HepG2 (cell line): ENCODE results near the gene PKP4. TPM values are rescaled to one million over a fixed set of nuclear protein-coding genes. Genes with fewer than 3 reads are reported as not detected.
A peak's percentile ranks its signal among the peaks of the same experiment; 100 is the strongest.

Source experiments
- ATAC-seq: fragments of 200-7000 bp; cut with Tn5 transposase; 3 replicates; pipeline ENCODE4 v1.9.1; 2020; ENCODE audit warnings: mild to moderate bottlenecking, moderate library complexity
- BruUV-seq: library from RNA; stranded (reverse); fragments of 400-500 nt; replicated peaks from 2 replicates; lab custom pipeline; 2021; lab: Mats Ljungman, UMichigan
- CTCF ChIA-PET: fragments of 300-600 bp; formaldehyde crosslinking; extraction: SDS; loops from one replicate; lab custom pipeline; 2021; ENCODE audit warnings: low total read pairs, inconsistent platforms, low intra/inter-chr PET ratio; lab: Yijun Ruan, JAX
- POLR2A ChIA-PET: fragments of 350-600 bp; sonication (Branson Sonifier 250); formaldehyde crosslinking; loops from one replicate; lab custom pipeline; 2020; ENCODE audit warnings: antibody characterized with exemption, inconsistent platforms; lab: Yijun Ruan, JAX
- DNase-seq: peaks from one replicate; pipeline ENCODE4 v3.0.0-alpha.2; 2015; ENCODE audit warnings: low spot score
- FAIRE-seq: peaks from 3 replicates; lab custom pipeline; 2011; peaks lifted over from hg19 to GRCh38; lab: Jason Lieb, UNC
- H2AFZ ChIP-seq: one replicate; pipeline ENCODE4 v1.6.1; 2011; ENCODE audit warnings: low read length, inconsistent platforms
- H3K27ac ChIP-seq: fragments of 300-600 bp; 3 replicates; pipeline ENCODE4 v1.8.0; 2011; ENCODE audit warnings: mixed run types, mild to moderate bottlenecking, mixed read lengths, low read length, inconsistent platforms; ENCODE audit not compliant: insufficient read depth; ENCODE audit errors: extremely low read length
- H3K27me3 ChIP-seq, 2 experiments: fragments of 200-600 bp in 1 of 2; 2 replicates in 1 of 2; 3 replicates in 1 of 2; pipeline versions ENCODE4 v1.6.0 to v1.8.0; 2011; ENCODE audit warnings: low read length in 2 of 2, mild to moderate bottlenecking in 2 of 2, moderate library complexity in 2 of 2, inconsistent platforms in 1 of 2; ENCODE audit not compliant: insufficient read depth in 2 of 2, control insufficient read depth in 1 of 2
- H3K36me3 ChIP-seq, 2 experiments: fragments of 200-600 bp in 1 of 2; replicated peaks in 1 of 2; 2 replicates in 1 of 2; 3 replicates in 1 of 2; pipeline versions ENCODE4 v1.5.1 to v1.8.0; 2011; ENCODE audit warnings: low read length in 2 of 2, inconsistent platforms in 1 of 2; ENCODE audit not compliant: insufficient read depth in 2 of 2, control insufficient read depth in 1 of 2
- H3K4me1 ChIP-seq: 2 replicates; pipeline ENCODE4 v1.5.1; 2012; ENCODE audit warnings: low read length, inconsistent platforms; ENCODE audit not compliant: insufficient read depth
- H3K4me2 ChIP-seq: 2 replicates; pipeline ENCODE4 v1.6.0; 2011; ENCODE audit warnings: low read depth, low read length, inconsistent platforms
- H3K4me3 ChIP-seq, 3 experiments: fragments of 200-600 bp in 1 of 3; sonication (generic), shearing (Covaris generic) in 1 of 3; replicated peaks in 1 of 3; 2 replicates each; pipeline ENCODE4 v1.5.1; 2011 to 2016; ENCODE audit warnings: low read length in 3 of 3, inconsistent platforms in 2 of 3, low read depth in 2 of 3, mild to moderate bottlenecking in 2 of 3, control low read depth in 1 of 3, mixed read lengths in 1 of 3; ENCODE audit not compliant: insufficient read depth in 1 of 3
- H3K79me2 ChIP-seq: one replicate; pipeline ENCODE4 v1.6.1; 2011; ENCODE audit warnings: low read length, inconsistent platforms; ENCODE audit not compliant: insufficient read depth
- H3K9ac ChIP-seq: 2 replicates; pipeline ENCODE4 v1.6.0; 2011; ENCODE audit warnings: mild to moderate bottlenecking, low read depth, low read length, inconsistent platforms; ENCODE audit not compliant: insufficient read depth
- H3K9me3 ChIP-seq: 2 replicates; pipeline ENCODE4 v1.5.1; 2012; ENCODE audit warnings: mild to moderate bottlenecking, low read length
- H4K20me1 ChIP-seq: 2 replicates; pipeline ENCODE4 v1.6.0; 2011; ENCODE audit warnings: inconsistent platforms, mild to moderate bottlenecking, low read length, moderate library complexity; ENCODE audit not compliant: insufficient read depth
- BCL6 ChIP-seq: IDR thresholded peaks from 2 replicates; pipeline ENCODE4 v1.6.1; 2016; ENCODE audit warnings: missing genetic modification reagents, missing compliant biosample characterization
- CEBPB ChIP-seq: IDR thresholded peaks from 2 replicates; pipeline ENCODE4 v1.6.1; 2011; ENCODE audit warnings: low read depth, low read length, improper control_type of control experiment, borderline replicate concordance
- CEBPG ChIP-seq: IDR thresholded peaks from 2 replicates; pipeline ENCODE4 v1.6.1; 2016
- ELK4 ChIP-seq: sonication (generic); formaldehyde crosslinking; IDR thresholded peaks from 2 replicates; pipeline ENCODE4 v1.9.0; 2021; ENCODE audit warnings: missing genetic modification reagents, borderline replicate concordance
- GLMP ChIP-seq: sonication (generic); formaldehyde crosslinking; IDR thresholded peaks from 2 replicates; pipeline ENCODE4 v1.9.0; 2021; ENCODE audit warnings: missing genetic modification reagents, mild to moderate bottlenecking, borderline replicate concordance
- MAFF ChIP-seq: IDR thresholded peaks from 2 replicates; pipeline ENCODE4 v1.6.1; 2011; ENCODE audit warnings: low read depth, low read length, improper control_type of control experiment
- MAFK ChIP-seq, 2 experiments: IDR thresholded peaks in 1 of 2; conservative IDR thresholded peaks in 1 of 2; 2 replicates each; pipeline ENCODE4 v1.6.1; 2011; ENCODE audit warnings: improper control_type of control experiment in 2 of 2, low read length in 2 of 2
- NAIF1 ChIP-seq: sonication (generic); formaldehyde crosslinking; IDR thresholded peaks from 2 replicates; pipeline ENCODE4 v1.5.0; 2020; ENCODE audit warnings: mild to moderate bottlenecking, missing genetic modification reagents, borderline replicate concordance
- ZNF660 ChIP-seq: sonication (generic); formaldehyde crosslinking; IDR thresholded peaks from 2 replicates; pipeline ENCODE4 v1.5.1; 2020; ENCODE audit warnings: mild to moderate bottlenecking, low read depth, missing genetic modification reagents, borderline replicate concordance
- WGBS: methylation state at CpG from one replicate; pipeline ENCODE4 v1.1.6; 2017; ENCODE audit warnings: low lambda C conversion rate; 5-methylcytosine and 5-hydroxymethylcytosine counted together
- in situ Hi-C: cut with HindIII; loops from 2 replicates; pipeline ENCODE4 v1.10.0; 2017; ENCODE audit warnings: low pct_unique_long_range_greater_than_20kb; ENCODE audit not compliant: extremely low pct_ligation_motif_present
- intact Hi-C: fragments of 100-400 bp; cut with micrococcal nuclease; formaldehyde crosslinking; loops from one replicate; pipeline ENCODE4 v1.10.0; 2022; ENCODE audit not compliant: unreplicated experiment
- polyA plus RNA-seq, 8 experiments: library from polyadenylated mRNA; depleted of rRNA in 3 of 8; stranded (reverse) in 7 of 8; unstranded in 1 of 8; fragments of >200 nt; fragmentation: Illumina TruSeq in 4 of 8; extraction: Trizol in 4 of 8; gene quantifications; 2 replicates each; pipeline versions ENCODE4 v1.2.1 to v1.2.3, GENCODE V29; 2011 to 2016; ENCODE audit warnings: low read depth in 4 of 8, missing spikeins in 1 of 8, mixed read lengths in 1 of 8; ENCODE audit not compliant: insufficient read depth in 1 of 8
- total RNA-seq, 5 experiments: library from RNA; depleted of rRNA; stranded (reverse); fragments of >200 nt; fragmentation: Illumina TruSeq; extraction: Trizol; gene quantifications; 2 replicates each; pipeline ENCODE4 v1.2.3, GENCODE V29; 2016; ENCODE audit warnings: low read depth in 1 of 5

PKP4 gene
- total and polyA plus RNA-seq, 2 of the 13 experiments (the other 11 are each of a cell fraction or from before 2014, with no cell fraction given), result 80.9 to 90.5 TPM

GRCh38 chr2:158691619-158692018, 234.9 kb downstream of the PKP4 start:
- ChIA-PET POLR2A (no interaction called here), CTCF (no interaction called here)
- Histone ChIP-seq H4K20me1 (no peaks in the 10 kb centered on the region), H2AFZ (no peak overlapping the region), H3K4me1 (peaks cover 10% of the 10 kb centered on the region), H3K79me2 (no peaks in the 10 kb centered on the region), H3K4me3 (no peak overlapping the region), H3K27me3 (peaks cover 0 to 3% of the 10 kb centered on the region in 2 experiments; a peak in 2 of 5 replicates), H3K9ac (no peak overlapping the region), H3K27ac (no peak overlapping the region), H3K4me2 (no peak overlapping the region), H3K36me3 (no peaks in the 10 kb centered on the region), H3K9me3 (peaks cover 3% of the 10 kb centered on the region)
- FAIRE-seq (no peak), ATAC-seq (no peak), DNase-seq (no peak)
- in situ Hi-C loops, result no loop called here
- intact Hi-C loops, result loop anchor here (2.0 kb wide), 1 partner anchor 53 kb away; no protein-coding TSS in a partner anchor
- WGBS, result 27% methylated on average over 4 of the region's 4 CpGs
- BruUV-seq, result no TSS peak
- TF ChIP-seq MAFK (conservative IDR thresholded peaks at IDR 0.05 in 1 of 2, IDR thresholded peaks at IDR 0.05 in 1 of 2; ENCODE audit: low read length in 2 of 2), result peak; percentile 78 to 83
- TF ChIP-seq MAFF, result peak; percentile 61
- TF ChIP-seq BCL6, result no peak

- Histone ChIP-seq H3K4me2 (no peak overlapping the region), H3K27ac (no peak overlapping the region), H3K9ac (no peak overlapping the region), H3K36me3 (no peaks in the 10 kb centered on the region), H2AFZ (no peak overlapping the region), H3K9me3 (peaks cover 12% of the 10 kb centered on the region), H3K4me3 (no peak overlapping the region), H3K79me2 (no peaks in the 10 kb centered on the region), H3K4me1 (peaks cover 10% of the 10 kb centered on the region), H4K20me1 (no peaks in the 10 kb centered on the region), H3K27me3 (peaks cover 0 to 3% of the 10 kb centered on the region in 2 experiments; a peak in 2 of 5 replicates)
- ChIA-PET POLR2A (no interaction called here), CTCF (no interaction called here)
- intact Hi-C loops (loop anchor here (2.0 kb wide), 1 partner anchor 52 kb away; no protein-coding TSS in a partner anchor), in situ Hi-C loops (no loop called here)
- ATAC-seq (peak; percentile 37), FAIRE-seq (peak; percentile 18), DNase-seq (peak; percentile 21)
- TF ChIP-seq NAIF1 (no peak), CEBPG (CRISPR knock-in tag) (peak; percentile 87), ELK4 (CRISPR knock-in tag) (no peak), ZNF660 (CRISPR knock-in tag) (no peak), CEBPB (peak; percentile 99), GLMP (CRISPR knock-in tag) (no peak)
- 17% methylated on average over 3 of the region's 3 CpGs for WGBS
- BruUV-seq, result no TSS peak
Measured at GRCh38 chr2:158692372-158693103, 235.8 kb downstream of the PKP4 start.
